Amniotic epithelial cell (primary cell): ENCODE measurements around the gene NKIRAS1.
"Not testable (repeated sequence)": the region's sequence is repeated elsewhere in the genome, so short reads cannot be mapped to it uniquely, and the experiment has no call there.

Experiments
- DNase-seq: peaks from one replicate; pipeline ENCODE4 v3.0.0-alpha.2; 2010; ENCODE audit warnings: low read depth

NKIRAS1 gene

GRCh38 chr3:23869977-23870662 lies 46.7 kb downstream of the NKIRAS1 start:
- no peak for DNase-seq

GRCh38 chr3:23867838-23868237 lies 49.0 kb downstream of the NKIRAS1 start:
- no peak for DNase-seq

GRCh38 chr3:23867400-23867799 lies 49.4 kb downstream of the NKIRAS1 start:
- no peak for DNase-seq

GRCh38 chr3:23865595-23866396 lies 51.0 kb downstream of the NKIRAS1 start:
- DNase-seq = peak; percentile 53

- peak; percentile 17 for DNase-seq
Observed at GRCh38 chr3:23864931-23865330, 51.9 kb downstream of the NKIRAS1 start.

GRCh38 chr3:23863060-23863459 lies 53.7 kb downstream of the NKIRAS1 start:
- no peak for DNase-seq

GRCh38 chr3:23861689-23862088 lies 55.1 kb downstream of the NKIRAS1 start:
- no peak for DNase-seq

GRCh38 chr3:23859839-23860382 lies 56.9 kb downstream of the NKIRAS1 start:
- DNase-seq = no peak

- DNase-seq = peak; percentile 49
Observed at GRCh38 chr3:23859012-23859743, 57.6 kb downstream of the NKIRAS1 start.

- DNase-seq = no peak
Observed at GRCh38 chr3:23856286-23856685, 60.5 kb downstream of the NKIRAS1 start.

- DNase-seq = not testable (repeated sequence)
Observed at GRCh38 chr3:23849462-23849861, 67.3 kb downstream of the NKIRAS1 start.

- DNase-seq = peak; percentile 6
Observed at GRCh38 chr3:23845326-23846216, 71.2 kb downstream of the NKIRAS1 start.

GRCh38 chr3:23843869-23844268 lies 72.9 kb downstream of the NKIRAS1 start:
- DNase-seq = no peak
